Amygdala (tissue), 56 donors: ENCODE results near the gene AMMECR1.

ENCODE experiments used
- DNase-seq, 56 donors: peaks; one replicate each; lab custom pipeline; 2025; lab: John Stamatoyannopoulos, UW

AMMECR1 gene

DNA sequence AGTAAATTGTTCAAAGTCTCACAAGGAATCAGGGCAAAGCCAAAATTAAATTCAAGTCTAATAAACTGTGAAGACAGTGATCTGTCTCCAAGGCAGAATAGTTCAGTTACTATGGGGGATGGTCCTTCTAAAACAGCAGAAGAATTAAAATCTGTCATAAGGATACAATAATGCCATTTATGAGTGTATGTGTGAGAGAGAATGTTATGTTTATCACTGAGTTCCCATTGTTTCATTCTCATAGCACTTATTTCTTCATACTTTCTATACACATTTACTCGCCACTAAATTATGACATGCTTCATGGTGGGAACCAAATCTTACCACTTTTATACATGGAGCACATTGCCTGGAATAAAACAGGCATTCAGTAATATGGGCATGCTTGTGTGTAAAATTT lies 102.5 kb downstream of the AMMECR1 start:
- DNase-seq = no peak

DNA sequence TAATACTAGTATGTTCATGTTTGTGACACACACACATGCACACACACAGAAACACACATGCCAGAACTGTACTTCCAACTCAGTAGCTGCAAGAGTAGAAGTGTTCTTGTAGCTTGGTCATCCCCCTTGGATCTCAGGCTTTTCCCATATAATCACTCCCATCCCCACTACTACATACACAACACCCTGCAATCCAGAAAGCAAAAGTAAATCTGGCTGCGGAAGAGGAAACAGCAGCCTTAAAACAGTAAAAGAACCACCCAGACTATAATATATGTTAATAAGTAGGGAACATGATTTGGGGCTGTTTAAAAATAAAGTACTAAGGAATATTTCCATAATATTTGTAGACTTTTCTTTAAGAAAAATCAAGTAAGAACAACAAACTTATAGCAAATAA lies 103.2 kb downstream of the AMMECR1 start:
- no peak for DNase-seq

DNA sequence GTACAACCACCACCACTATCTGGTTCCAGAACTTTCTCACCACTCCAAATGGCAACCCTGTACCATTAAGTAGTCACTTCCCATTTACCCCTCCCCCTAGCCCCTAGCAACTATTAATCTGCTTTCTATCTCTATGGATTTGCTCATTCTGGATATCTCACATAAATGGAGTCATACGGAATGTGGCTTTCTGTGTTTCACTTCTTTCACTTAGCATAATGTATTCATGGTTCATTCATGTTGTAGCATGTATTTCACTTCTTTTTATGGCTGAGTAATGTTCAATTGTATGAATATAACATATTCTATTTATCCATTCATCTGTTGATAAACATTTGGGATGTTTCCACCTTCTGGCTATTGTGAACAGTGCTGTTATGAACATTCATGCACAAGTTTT lies 104.7 kb downstream of the AMMECR1 start:
- no peak for DNase-seq

DNA sequence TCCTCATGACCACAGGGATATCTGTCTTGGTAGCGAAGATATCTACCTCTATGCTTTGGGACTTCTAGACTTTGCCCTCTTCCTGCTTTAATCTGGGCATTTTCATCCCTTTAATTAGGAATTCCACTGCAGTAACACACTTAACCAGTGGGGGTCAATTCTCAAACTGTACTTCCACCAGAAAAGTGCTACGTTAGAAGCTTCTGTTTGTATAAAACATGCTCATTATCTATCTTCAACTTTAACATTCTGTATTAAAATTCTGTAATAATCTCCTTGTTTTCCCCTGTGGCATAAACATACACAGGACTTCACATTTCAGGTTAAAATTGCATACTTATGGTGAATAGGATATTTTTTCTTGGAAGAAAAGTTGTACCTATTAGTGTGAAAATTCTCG lies 105.6 kb downstream of the AMMECR1 start:
- DNase-seq = no peak

GRCh38 chrX:110211340-110211739 lies 106.5 kb downstream of the AMMECR1 start:
- no peak for DNase-seq

- DNase-seq = no peak
These were observed 107.3 kb downstream of the AMMECR1 start for GRCh38 chrX:110210417-110211139.

GRCh38 chrX:110208092-110208491 lies 109.8 kb downstream of the AMMECR1 start:
- DNase-seq = no peak

- no peak for DNase-seq
These were observed 112.9 kb downstream of the AMMECR1 start for GRCh38 chrX:110204986-110205385.

DNA sequence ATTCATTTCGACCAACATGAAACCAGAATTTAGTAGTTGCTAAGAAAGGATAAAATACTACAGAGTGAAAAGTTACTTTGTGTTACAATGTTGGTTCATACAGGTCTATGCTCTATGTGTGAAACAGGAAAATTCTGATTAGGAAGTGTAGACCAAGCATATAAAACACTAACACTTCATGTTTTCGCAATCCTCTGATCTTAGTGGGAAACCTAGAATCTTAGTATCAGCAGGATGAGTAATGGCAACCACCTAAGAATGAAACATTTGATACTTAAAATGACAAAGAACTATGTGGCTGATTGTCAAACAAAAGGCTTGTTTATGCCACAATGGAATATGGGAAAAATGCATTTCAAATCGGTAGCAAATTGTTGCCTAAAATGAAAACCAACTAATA lies 116.1 kb downstream of the AMMECR1 start:
- no peak for DNase-seq

- DNase-seq = no peak
These were observed 122.9 kb downstream of the AMMECR1 start for GRCh38 chrX:110194977-110195376.

- no peak for DNase-seq
These were observed 125.4 kb downstream of the AMMECR1 start for GRCh38 chrX:110192516-110192915.

GRCh38 chrX:110188701-110189558 lies 129.0 kb downstream of the AMMECR1 start:
- DNase-seq = no peak

- no peak for DNase-seq
These were observed 134.6 kb downstream of the AMMECR1 start for GRCh38 chrX:110183314-110183713.

- DNase-seq = no peak
These were observed 135.0 kb downstream of the AMMECR1 start for GRCh38 chrX:110182865-110183264.

GRCh38 chrX:110182362-110182761 lies 135.5 kb downstream of the AMMECR1 start:
- no peak for DNase-seq

DNA sequence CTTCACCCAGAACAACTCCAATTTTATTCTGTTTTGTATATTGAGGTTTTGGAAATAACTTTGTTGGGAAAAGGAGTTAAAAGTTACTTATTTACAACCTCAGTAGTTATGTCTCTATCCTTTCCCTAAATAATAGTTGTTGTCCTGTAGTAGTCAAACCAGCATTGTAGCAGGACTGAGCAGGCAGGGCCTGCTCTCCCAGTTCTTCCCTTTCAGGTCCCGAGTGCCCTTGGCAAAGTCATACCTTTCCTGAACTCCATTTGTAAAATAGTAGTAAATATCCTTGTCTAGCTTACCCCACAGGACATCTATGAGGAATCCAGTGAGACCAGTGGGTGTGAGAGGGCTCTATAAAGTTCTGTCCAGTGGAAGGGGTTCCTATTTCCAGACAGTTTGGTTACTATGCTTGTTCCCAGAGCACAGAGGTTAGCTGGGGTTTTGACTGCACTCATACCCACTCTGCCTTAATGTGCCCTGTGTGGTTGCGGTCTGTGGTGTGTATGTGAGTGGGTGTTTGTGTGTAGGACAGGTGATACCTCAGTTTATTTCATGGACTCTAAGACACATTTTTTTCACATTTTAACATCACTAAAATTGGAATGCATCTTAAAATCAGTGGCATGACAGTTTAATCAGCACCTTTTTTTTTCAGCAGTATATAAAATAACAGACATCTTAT lies 136.3 kb downstream of the AMMECR1 start:
- DNase-seq = no peak

GRCh38 chrX:110180928-110181310 lies 137.0 kb downstream of the AMMECR1 start:
- DNase-seq = no peak

- DNase-seq = no peak
These were observed 137.5 kb downstream of the AMMECR1 start for GRCh38 chrX:110180176-110180927.

DNA sequence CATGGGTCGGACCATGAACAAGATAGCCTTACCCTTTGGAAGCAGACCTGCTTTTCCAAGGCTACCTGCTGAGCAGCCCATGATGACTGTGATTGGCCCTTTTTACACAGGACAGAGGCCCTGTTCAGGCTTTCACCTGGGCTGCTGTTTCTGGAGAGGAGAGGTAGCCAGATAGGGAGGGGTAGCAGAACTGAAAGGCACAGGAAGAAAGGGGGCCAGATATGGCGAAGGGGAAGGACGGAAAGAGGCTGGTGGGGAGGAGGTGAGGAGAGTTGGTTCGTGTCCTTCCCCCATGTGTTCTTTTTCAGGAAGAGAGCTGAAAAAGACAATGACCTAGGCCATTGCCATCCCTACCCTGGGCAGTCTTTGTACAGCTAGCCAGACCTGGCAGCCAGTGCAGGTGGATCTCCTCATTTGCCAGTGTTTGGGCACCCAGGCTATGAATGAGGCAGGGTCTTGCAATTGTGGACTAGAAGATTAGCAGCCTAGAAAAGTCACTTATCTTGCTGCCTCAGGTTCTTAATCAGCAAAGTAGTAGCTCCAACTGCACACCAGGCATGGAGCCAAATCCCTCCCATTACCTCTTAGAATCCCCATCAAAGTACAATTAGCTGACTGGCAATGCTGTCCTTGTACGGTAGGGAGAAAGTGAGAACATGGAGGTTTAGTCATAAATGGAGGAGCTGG lies 139.6 kb downstream of the AMMECR1 start:
- no peak for DNase-seq

DNA sequence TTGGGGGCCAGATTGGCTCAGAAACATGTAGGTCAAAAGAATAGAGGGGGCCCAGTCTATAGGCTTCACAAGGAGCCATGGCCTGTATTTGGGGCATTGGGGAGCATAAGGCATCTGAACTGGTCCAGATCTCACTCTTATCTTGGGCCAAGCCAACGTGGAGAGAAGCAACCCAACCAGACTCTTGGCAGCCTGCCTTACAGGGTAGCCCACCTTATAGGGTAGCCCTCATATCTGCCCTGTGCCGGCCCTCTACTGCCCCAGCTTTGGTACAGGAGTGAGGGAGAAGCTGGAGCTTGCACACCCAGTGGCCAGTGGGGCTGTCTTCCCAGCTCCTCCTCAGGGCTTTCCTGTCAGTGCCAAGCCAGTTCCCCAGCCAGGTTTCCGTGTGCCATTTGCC lies 142.2 kb downstream of the AMMECR1 start:
- peak in 3 of 56 donors; percentile 2 to 10 (median 7) for DNase-seq
